H1 (cell line): ENCODE measurements around the gene PCCA. TPM values are rescaled to one million over a fixed set of nuclear protein-coding genes. Genes with fewer than 3 reads are reported as not detected.

Source experiments
- EZH2 ChIP-seq: fragments of 200-600 bp; sonication (generic); IDR thresholded peaks from 2 replicates; pipeline ENCODE4 v1.7.1; 2012; ENCODE audit warnings: low read depth, mild to moderate bottlenecking, moderate library complexity, low read length, inconsistent platforms; ENCODE audit not compliant: severe bottlenecking
- HDAC6 ChIP-seq: IDR thresholded peaks from one replicate; pipeline ENCODE4 v1.7.1; 2012; ENCODE audit warnings: low read depth, mild to moderate bottlenecking, inconsistent platforms, low read length, moderate library complexity
- TAF1 ChIP-seq: IDR thresholded peaks from 2 replicates; pipeline ENCODE4 v1.6.1; 2011; ENCODE audit warnings: mild to moderate bottlenecking, low read depth, low read length
- polyA plus RNA-seq, 7 experiments: library from polyadenylated mRNA; depleted of rRNA in 3 of 7; stranded (reverse) in 5 of 7; unstranded in 2 of 7; fragments of >200 nt in 5 of 7; fragments of 200-250 nt in 2 of 7; gene quantifications; 1 replicate in 5 of 7; 2 replicates in 1 of 7; 4 replicates in 1 of 7; pipeline versions ENCODE4 v1.2.1 to v1.2.3, GENCODE V29; 2011 to 2013; ENCODE audit warnings: missing spikeins in 2 of 7, mixed read lengths in 2 of 7
- total RNA-seq: library from RNA; stranded (reverse); fragmentation: NEBNext Ultra II Directional; extraction: Animal tissue kit (Norgen Biotek cat#: 25700); gene quantifications from 2 replicates; pipeline ENCODE4 v1.2.1, GENCODE V29; 2021

Gene PCCA
- total and polyA plus RNA-seq, 2 of the 8 experiments (the other 6 are each of a cell fraction or from before 2014, with no cell fraction given): 18.4 to 49.8 TPM

DNA sequence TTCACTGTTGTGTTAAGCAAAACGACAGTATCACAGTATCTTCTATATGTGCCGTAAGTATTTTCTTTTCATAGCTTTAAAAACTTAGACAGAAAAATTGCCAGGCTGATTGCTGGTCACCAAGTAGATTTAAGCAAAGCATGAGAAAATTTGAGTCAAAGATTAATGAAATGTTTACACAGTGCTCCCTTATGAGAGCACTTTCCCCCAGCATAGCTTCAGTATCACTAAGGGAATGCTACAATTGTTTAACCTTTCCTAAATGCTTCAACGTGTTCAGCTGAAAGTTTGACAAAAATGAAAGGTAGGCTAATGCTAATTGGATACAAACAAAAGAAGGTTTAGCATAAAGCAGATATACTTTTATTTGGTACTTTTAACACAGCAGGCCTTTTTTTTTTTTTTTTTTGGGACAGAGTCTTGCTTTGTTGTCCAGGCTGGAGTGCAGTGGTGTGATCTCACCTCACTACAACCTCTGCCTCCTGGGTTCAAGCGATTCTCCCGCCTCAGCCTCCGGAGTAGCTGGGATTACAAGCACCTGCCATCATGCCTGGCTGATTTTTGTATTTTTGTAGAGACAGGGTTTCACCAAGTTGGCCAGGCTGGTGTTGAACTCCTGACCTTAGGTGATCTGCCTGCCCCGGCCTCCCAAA, 23.4 kb downstream of the PCCA start (continued):
- TF ChIP-seq EZH2: no peak
- no peak for TF ChIP-seq HDAC6
- TF ChIP-seq TAF1: no peak
